ENCODE results near the gene SUN1. TPM values are rescaled to one million over a fixed set of nuclear protein-coding genes. Genes with fewer than 3 reads are reported as not detected.
A peak's percentile ranks its signal among the peaks of the same experiment; 100 is the strongest.

SUN1 gene
- total RNA-seq, 2 experiments from 2014 or later: 50.1 to 53.4 TPM

DNA sequence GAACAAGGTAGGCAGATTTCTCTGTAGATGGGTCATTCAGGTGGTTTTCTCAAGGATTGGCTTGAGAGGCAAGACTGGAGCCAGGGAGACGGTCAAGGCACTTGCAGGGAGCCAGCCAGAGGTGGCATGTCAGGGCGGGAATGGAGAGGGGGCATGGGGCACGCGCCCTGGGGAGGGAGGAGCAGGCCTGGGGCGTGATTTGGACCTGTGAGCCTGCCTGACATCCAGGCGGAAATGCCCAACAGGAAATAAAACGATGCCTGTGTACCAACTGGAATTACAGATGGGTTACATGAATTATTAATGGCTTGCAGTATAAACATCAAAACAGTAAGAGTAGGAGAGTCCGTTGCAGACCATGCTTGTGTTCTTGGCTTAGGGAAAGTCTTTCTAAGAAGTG is 8.6 kb upstream of the SUN1 start:
- Mint-ChIP-seq H3K4me3 (no peak overlapping the region), H3K9me3 (no peaks in the 10 kb centered on the region), H3K27ac (no peak overlapping the region), H3K4me1 (peaks cover 24% of the 10 kb centered on the region), H3K27me3 (no peaks in the 10 kb centered on the region), H3K36me3 (peaks cover 25% of the 10 kb centered on the region)
- no peak for DNase-seq

DNA sequence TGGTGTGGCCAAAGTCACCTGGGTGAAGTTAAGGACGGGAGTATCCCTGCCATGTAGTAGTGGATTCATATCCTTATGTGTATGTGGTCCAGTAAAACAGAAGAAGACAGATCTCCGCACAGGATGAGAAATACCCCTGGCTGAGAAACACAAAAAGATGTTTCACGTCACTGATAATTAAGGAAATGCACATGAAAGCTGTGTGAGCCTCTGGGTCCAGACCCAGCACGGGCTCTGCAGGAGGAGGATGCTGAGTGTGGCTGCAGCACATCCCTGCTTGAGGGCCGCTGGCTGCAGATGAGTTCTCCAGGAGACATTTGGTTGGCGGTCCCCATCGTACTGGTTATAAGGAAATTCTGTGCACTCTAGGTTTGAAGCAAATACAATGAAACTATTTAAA is 8.2 kb upstream of the SUN1 start:
- Mint-ChIP-seq H3K4me1 (peaks cover 27% of the 10 kb centered on the region), H3K27ac (no peak overlapping the region), H3K4me3 (no peak overlapping the region), H3K27me3 (no peaks in the 10 kb centered on the region), H3K9me3 (no peaks in the 10 kb centered on the region), H3K36me3 (peaks cover 22% of the 10 kb centered on the region)
- DNase-seq: no peak

DNA sequence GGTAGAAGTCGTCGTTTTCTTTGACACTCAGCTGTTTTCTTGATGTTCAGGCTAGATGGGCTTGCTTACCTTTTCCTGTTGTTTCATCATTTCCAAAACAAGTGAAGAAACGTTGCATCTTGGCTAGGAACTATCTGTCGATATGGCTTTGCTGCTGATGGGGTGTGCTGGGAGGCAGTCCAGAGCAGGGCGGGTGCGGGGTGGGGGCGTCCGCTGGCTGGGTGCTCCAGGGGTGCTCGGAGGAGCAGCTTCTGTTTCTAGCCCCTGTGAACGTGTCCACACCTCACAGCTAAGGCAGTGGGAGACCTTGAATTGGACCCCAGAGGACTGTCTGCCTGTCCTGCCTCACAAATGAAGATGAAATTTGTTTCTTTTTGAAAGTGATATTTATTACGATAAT is 7.6 kb upstream of the SUN1 start:
- no peak for DNase-seq
- no peak overlapping the region for H3K4me3 Mint-ChIP-seq

DNA sequence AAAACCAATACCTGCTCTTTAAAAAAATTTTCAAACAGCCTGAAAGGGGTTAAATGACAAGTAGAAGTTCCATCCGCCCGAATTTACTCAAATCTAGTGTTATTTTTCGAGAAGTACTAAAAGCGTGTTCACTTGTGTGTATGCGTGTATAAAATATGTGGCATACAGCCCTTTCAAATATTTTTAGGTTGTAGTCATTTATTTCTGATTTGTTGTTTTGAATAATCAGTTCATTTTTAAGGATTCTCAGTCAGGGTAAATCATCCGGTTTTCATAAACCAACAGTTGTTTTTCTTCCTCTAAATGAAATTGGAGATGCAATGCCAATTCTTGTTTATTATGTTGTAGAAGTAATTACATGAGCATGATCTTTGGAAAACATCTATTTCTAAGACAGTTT is 6.9 kb upstream of the SUN1 start:
- no peak overlapping the region for H3K4me3 Mint-ChIP-seq
- H3K36me3 Mint-ChIP-seq: peaks cover 10% of the 10 kb centered on the region
- no peaks in the 10 kb centered on the region for H3K9me3 Mint-ChIP-seq
- no peak for DNase-seq
- no peak overlapping the region for H3K27ac Mint-ChIP-seq
- peaks cover 30% of the 10 kb centered on the region for H3K4me1 Mint-ChIP-seq
- H3K27me3 Mint-ChIP-seq: no peaks in the 10 kb centered on the region

More for the DNA sequence above, 7.6 kb upstream of the SUN1 start:
- peaks cover 27% of the 10 kb centered on the region for H3K4me1 Mint-ChIP-seq
- peaks cover 16% of the 10 kb centered on the region for H3K36me3 Mint-ChIP-seq
- no peak overlapping the region for H3K27ac Mint-ChIP-seq
- H3K9me3 Mint-ChIP-seq: no peaks in the 10 kb centered on the region
- no peaks in the 10 kb centered on the region for H3K27me3 Mint-ChIP-seq

DNA sequence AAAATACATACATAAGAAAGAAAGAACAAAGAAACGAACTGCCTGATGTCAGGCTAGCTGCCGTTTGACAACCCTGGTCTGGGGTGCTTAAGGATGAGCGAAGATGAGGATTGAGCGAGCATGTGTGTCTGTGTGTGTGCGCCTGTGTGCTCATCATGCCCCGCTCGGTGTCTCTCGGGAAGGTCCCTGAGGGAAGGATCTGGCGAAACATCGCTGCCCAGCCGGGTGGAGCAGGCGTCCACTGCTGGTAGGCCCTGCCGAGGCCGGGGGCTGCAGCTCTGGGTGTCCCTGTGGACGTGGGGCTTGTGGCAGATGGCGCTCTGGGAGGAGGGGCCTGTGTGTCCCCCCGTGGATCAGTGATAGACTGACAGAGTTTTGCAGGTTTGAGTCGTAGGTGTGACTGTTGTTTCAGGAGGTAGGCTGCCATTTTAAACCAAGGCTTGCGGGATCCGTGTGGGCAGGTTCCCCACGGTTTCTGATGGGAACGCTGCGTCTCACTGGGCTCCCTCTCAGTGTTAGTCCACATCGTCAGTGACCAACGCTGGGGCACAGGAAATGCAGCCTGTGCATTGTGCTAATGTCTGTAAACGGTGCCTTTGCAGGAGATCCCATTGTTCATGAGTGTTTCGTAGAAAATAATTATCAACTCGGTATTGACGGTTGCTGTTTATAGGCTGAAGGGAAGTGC is 5.9 kb upstream of the SUN1 start:
- peaks cover 32% of the 10 kb centered on the region for H3K4me1 Mint-ChIP-seq
- H3K27ac Mint-ChIP-seq: no peak overlapping the region
- DNase-seq: no peak

DNA sequence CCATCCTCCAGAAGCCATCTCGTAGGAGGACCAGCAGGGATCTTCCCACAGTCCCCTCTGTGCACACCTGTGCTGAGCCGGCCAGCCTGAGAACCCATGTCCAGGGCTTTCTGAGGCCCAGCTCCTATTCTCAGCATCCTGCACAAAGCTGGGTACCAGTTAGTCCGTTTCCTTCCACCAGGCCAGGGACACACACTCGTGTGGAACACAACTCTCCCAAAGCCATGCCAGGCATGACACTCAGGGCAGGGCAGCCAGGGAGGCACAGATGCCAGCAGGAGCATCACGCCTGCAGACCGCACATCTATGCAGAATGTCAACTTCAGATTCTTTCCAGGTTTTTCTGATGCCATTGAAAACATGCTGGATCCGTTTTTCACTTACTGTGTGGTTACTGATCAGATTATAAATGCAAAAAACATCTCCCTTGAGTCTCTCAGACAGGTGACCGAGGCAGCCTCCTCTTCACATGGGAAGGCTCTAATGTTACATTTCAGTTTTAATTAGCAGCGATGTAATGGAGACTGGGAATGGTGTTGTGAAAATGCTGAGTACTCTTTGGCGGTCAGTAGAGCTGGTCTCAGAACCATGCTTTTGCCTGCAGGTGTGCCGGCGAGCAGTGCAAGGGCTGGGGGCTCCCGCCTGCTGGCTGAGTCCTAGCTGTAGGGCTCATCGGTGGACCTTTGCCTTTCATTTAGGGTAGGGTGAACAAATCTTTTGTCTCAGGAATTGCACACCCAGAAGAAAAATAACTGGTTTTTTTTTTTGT is 3.3 kb upstream of the SUN1 start:
- no peak overlapping the region for H3K4me3 Mint-ChIP-seq
- H3K4me1 Mint-ChIP-seq: peaks cover 47% of the 10 kb centered on the region
- H3K27ac Mint-ChIP-seq: no peak overlapping the region
- no peak for DNase-seq
- no peaks in the 10 kb centered on the region for H3K9me3 Mint-ChIP-seq
- H3K27me3 Mint-ChIP-seq: no peaks in the 10 kb centered on the region
- peaks cover 19% of the 10 kb centered on the region for H3K36me3 Mint-ChIP-seq

More for the DNA sequence above, 5.9 kb upstream of the SUN1 start:
- no peaks in the 10 kb centered on the region for H3K9me3 Mint-ChIP-seq
- H3K36me3 Mint-ChIP-seq: peaks cover 10% of the 10 kb centered on the region
- no peak overlapping the region for H3K4me3 Mint-ChIP-seq
- H3K27me3 Mint-ChIP-seq: no peaks in the 10 kb centered on the region

DNA sequence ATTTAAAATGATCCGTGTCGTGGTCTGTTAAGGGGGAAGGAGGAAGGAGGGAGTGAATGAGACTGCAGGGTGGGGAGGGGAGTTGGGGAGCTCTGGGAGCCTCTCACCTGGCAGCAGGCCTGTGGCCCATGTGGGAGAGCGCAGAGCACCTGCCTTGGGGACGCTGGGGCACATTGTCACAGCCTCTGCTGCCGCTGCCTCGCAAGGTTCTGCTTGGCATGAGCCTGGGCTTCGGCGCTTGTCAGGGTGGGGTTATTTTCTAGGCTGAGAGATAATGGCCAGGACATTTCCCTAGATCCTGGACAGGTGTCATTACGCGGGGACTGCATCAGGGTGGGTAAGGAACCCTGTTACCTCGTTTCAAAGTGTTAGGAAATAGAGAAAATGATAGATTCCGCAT is 2.2 kb upstream of the SUN1 start:
- Mint-ChIP-seq H3K36me3 (peaks cover 20% of the 10 kb centered on the region), H3K4me1 (peaks cover 49% of the 10 kb centered on the region), H3K9me3 (no peaks in the 10 kb centered on the region), H3K4me3 (no peak overlapping the region), H3K27me3 (no peaks in the 10 kb centered on the region), H3K27ac (peak overlapping the region; percentile 98)
- no peak for DNase-seq

DNA sequence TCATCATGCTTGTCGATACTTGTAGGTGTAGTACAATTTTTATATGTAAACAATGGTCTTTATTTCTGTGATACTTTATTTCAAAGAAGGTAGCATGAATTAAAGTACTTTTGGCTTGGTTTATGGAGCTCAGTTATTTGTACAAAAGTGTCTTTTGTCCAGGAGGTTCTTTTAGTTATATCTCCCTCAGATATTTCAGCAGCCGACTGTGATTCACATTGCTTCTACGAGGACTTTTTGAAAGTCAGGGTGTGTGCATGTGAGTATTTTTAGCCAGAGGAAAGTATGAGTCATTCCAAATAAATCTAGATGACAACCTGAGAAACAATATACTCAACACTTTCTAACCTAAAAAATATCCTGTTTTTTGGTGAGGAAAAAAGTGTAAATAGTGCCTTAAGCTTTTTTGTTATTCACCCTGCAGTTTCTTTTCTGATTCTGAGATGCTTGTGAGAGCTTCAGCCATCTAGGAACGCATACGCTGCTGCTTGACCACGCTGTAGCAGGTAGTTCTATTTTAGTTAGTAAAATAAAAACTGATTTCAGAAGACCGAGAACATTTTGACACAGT is 595 bp upstream of the SUN1 start:
- H3K9me3 Mint-ChIP-seq: no peaks in the 10 kb centered on the region
- H3K36me3 Mint-ChIP-seq: peaks cover 17% of the 10 kb centered on the region
- peak overlapping the region; percentile 77 for H3K4me3 Mint-ChIP-seq
- H3K27ac Mint-ChIP-seq: peak overlapping the region; percentile 98
- no peaks in the 10 kb centered on the region for H3K27me3 Mint-ChIP-seq
- DNase-seq: peak; percentile 25
- peaks cover 57% of the 10 kb centered on the region for H3K4me1 Mint-ChIP-seq

DNA sequence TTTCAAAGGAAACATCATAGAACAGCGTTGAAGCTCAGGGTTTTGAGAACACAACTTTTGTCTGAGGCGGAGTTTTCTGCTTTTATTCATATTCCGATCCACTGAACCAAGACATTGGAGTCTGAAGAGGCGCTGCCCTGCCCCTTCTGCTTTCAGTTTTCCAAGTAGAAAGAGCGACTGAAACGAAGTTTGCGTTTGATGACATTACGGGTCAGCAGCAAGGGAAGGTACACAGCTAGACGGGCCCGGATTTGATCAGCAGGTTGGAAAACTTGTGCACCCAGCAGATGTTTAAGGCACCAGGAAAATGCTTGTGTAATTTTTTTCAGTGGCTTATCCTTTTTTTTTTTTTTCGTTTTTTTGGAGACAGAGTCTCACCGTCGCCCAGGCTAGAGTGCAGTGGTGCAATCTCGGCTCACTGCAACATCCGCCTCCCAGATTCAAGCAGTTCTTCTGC is 720 bp downstream of the SUN1 start:
- peak overlapping the region; percentile 98 for H3K27ac Mint-ChIP-seq
- peak overlapping the region; percentile 77 for H3K4me3 Mint-ChIP-seq
- peaks cover 57% of the 10 kb centered on the region for H3K4me1 Mint-ChIP-seq
- H3K9me3 Mint-ChIP-seq: no peaks in the 10 kb centered on the region
- no peak for DNase-seq
- no peaks in the 10 kb centered on the region for H3K27me3 Mint-ChIP-seq
- peaks cover 20% of the 10 kb centered on the region for H3K36me3 Mint-ChIP-seq

DNA sequence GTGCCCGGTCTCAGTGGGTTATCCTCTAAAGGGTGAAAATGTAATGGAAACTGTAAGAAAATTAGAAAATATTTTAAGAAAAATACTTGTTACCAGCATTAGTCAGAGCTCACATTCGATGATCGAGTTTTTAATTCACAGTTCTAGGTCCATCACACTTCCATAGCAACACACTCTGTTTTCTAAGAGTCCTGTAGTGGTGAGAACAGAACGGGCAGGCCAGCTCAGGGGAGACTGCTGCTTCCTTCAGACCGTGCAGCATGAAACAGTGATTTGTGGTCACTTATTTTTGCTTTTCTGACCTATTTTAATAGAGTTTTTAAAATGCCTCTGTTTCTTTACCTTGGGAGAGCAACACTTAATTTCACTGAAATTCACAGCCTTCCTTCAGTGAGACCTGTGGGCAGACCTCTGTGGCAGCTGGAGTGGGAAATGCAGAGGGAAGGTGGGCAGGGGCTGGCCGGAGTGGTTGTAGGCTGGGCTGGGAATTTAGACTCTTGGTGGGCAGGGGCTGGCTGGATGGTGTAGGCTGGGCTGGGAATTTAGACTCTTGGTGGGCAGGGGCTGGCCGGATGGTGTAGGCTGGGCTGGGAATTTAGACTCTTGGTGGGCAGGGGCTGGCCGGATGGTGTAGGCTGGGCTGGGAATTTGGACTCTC is 1.5 kb downstream of the SUN1 start:
- Mint-ChIP-seq H3K4me3 (no peak overlapping the region), H3K4me1 (peaks cover 56% of the 10 kb centered on the region), H3K36me3 (peaks cover 20% of the 10 kb centered on the region), H3K9me3 (no peaks in the 10 kb centered on the region), H3K27ac (peak overlapping the region; percentile 98), H3K27me3 (no peaks in the 10 kb centered on the region)
- no peak for DNase-seq

DNA sequence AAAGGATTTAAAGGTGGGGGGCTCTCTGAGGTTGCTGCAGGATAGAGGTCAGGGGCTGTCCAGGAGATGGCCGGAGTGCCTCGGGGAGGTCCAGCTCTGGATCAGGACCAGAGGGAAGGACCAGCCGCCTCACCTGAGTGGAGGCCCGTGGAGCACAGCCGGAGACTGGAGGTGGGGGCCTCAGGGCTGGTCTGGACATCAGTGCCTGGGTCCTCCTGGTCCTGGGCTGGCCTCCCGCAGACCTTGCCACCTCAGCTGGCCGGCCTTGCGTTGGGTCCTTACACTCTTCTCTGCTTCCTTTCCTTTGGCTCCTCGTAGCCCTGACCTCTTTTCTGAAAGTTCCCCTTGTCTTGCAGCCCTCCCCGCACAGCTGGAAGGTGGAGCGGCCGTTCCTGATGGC is 2.0 kb downstream of the SUN1 start:
- H3K36me3 Mint-ChIP-seq: peaks cover 20% of the 10 kb centered on the region
- no peaks in the 10 kb centered on the region for H3K9me3 Mint-ChIP-seq
- H3K4me3 Mint-ChIP-seq: no peak overlapping the region
- DNase-seq: no peak
- H3K27me3 Mint-ChIP-seq: no peaks in the 10 kb centered on the region
- peaks cover 51% of the 10 kb centered on the region for H3K4me1 Mint-ChIP-seq
- H3K27ac Mint-ChIP-seq: peak overlapping the region; percentile 50

DNA sequence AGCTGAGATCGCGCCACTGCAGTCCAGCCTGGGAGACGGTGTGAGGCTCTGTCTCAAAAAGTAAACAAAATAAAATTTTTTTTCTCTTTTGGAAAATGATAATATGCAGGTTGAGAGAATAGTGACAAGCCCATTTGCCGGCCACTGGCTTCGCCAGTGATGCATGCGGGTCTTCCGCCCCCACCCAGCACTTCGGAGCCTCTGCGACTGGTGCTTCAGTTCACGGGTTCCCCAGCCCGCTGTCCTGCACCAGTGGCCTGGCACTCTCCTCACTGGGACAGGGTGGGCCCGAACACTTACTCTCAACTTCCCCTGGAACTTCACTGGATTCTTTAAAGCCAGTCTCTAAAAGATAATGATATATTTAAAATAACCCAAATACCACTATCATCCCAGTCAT is 2.7 kb downstream of the SUN1 start:
- Mint-ChIP-seq H3K27me3 (no peaks in the 10 kb centered on the region), H3K27ac (no peak overlapping the region), H3K36me3 (peaks cover 25% of the 10 kb centered on the region), H3K4me3 (no peak overlapping the region), H3K4me1 (peaks cover 45% of the 10 kb centered on the region), H3K9me3 (no peaks in the 10 kb centered on the region)
- no peak for DNase-seq

DNA sequence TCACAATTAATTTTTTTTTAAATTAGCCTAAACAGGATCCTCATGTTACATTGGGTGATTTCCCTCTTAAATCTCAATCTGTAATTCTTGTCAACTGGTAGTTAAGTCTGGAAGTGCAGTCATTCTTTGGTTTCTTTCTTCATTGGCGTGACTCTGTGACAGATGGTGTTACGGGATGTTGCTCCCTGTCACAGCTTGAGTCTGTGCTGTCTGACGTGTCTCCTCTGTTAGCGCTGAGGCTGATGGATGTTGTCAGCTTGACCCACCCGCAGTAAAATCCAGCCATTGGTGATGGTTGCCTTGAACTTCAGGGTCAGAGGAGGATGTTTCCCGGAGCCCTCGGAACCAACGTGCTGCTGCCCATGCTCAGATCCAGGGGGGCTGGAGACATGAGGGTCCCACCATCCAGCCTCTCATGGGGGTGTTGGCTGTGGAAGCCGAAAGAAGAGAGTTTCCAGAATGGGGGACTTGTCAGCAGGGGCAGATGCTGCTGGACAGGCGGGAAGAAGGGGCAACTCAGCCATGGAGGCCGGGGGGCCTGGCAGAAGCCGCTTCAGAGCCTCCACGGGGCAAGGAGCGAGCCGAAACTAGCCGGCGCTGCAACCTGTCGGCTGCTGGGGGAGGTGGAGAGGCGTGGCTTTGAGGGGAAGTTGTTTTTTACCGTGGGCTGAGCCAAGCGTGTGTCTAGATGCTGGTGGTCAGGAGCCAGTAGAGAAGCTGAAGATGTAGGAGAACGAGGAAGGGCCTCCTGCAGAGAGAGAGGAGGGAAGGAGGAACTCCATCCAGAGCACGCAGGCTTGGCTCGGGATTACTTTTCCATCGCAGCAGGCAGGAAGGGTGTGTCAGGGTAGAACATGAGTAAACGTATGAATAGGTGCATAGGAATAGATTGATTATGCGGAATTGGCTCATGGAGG is 3.5 kb downstream of the SUN1 start:
- Mint-ChIP-seq H3K27ac (no peak overlapping the region), H3K36me3 (peaks cover 26% of the 10 kb centered on the region), H3K27me3 (no peaks in the 10 kb centered on the region), H3K4me3 (no peak overlapping the region), H3K9me3 (no peaks in the 10 kb centered on the region), H3K4me1 (peaks cover 38% of the 10 kb centered on the region)
- DNase-seq: no peak

DNA sequence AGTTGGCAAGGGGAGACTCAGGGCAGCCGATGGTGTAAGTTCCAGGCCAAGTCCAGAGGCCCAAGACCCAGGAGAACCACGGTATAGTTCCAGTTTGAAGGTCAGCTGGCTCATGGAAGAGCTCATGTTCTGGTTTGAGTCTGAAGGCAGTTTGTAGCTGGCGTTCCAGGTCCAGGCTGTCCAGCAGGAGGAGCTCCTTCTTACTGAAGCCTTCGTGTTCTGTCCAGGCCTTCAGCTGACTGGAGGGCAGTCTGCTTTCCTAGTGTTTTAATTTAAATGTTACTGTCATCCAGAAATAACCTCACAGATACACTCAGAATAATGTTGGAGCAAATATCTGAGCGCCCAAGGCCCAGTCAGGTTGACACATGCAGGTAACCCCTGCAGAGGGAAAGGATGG is 4.2 kb downstream of the SUN1 start:
- DNase-seq: no peak
- H3K27me3 Mint-ChIP-seq: no peaks in the 10 kb centered on the region
- peak overlapping the region; percentile 34 for H3K27ac Mint-ChIP-seq
- H3K9me3 Mint-ChIP-seq: no peaks in the 10 kb centered on the region
- peaks cover 23% of the 10 kb centered on the region for H3K36me3 Mint-ChIP-seq
- H3K4me3 Mint-ChIP-seq: no peak overlapping the region
- H3K4me1 Mint-ChIP-seq: peaks cover 31% of the 10 kb centered on the region

Measured in activated naive CD8-positive, alpha-beta T cell treated with anti-CD3 and anti-CD28 coated beads for 36 hours (primary cell).